Mucosa of rectum (tissue), 2 donors: ENCODE measurements around the gene TNP2.

Source experiments
- H3K27ac ChIP-seq, 2 donors: one replicate each; pipeline ENCODE4 v1.7.0; 2013; ENCODE audit warnings: inconsistent platforms in 2 of 2, low read depth in 2 of 2, low read length in 2 of 2
- H3K27me3 ChIP-seq, 2 donors: one replicate each; pipeline ENCODE4 v1.7.0; 2013; ENCODE audit warnings: low read length in 2 of 2; ENCODE audit not compliant: control insufficient read depth in 2 of 2, insufficient read depth in 2 of 2
- H3K36me3 ChIP-seq, 2 donors: one replicate each; pipeline ENCODE4 v1.7.0; 2013; ENCODE audit warnings: low read length in 2 of 2; ENCODE audit not compliant: control insufficient read depth in 2 of 2, insufficient read depth in 2 of 2
- H3K4me1 ChIP-seq, 2 donors: one replicate each; pipeline ENCODE4 v1.7.0; 2013; ENCODE audit warnings: low read length in 2 of 2, mild to moderate bottlenecking in 1 of 2; ENCODE audit not compliant: control insufficient read depth in 2 of 2, insufficient read depth in 2 of 2
- H3K4me3 ChIP-seq, 2 donors: one replicate each; pipeline ENCODE4 v1.7.0; 2013; ENCODE audit warnings: low read length in 2 of 2
- H3K9ac ChIP-seq, 2 donors: one replicate each; pipeline ENCODE4 v1.7.0; 2013; ENCODE audit warnings: low read length in 2 of 2, low read depth in 1 of 2, mild to moderate bottlenecking in 1 of 2
- H3K9me3 ChIP-seq, 2 donors: one replicate each; pipeline ENCODE4 v1.7.0; 2013; ENCODE audit warnings: low read length in 2 of 2; ENCODE audit not compliant: control insufficient read depth in 2 of 2
- donor health status: healthy.
- donor health status: Normal muscosa, but diverticular disease.

Gene TNP2

GRCh38 chr16:11254913-11255736 lies 14.0 kb downstream of the TNP2 start:
- Histone ChIP-seq H3K4me1 (peaks cover 31 to 35% of the 10 kb centered on the region in 2 donors), H3K9ac (peak overlapping the region; percentile 52 to 93), H3K9me3 (no peaks in the 10 kb centered on the region), H3K4me3 (peak overlapping the region; percentile 70 to 82), H3K27ac (peak overlapping the region; percentile 98), H3K36me3 (peaks cover 0 to 1% of the 10 kb centered on the region in 2 donors), H3K27me3 (no peaks in the 10 kb centered on the region)

- no peaks in the 10 kb centered on the region for H3K27me3 ChIP-seq
- peak overlapping the region; percentile 52 to 93 for H3K9ac ChIP-seq
- H3K4me1 ChIP-seq, result peaks cover 26 to 31% of the 10 kb centered on the region in 2 donors
- peak overlapping the region; percentile 98 for H3K27ac ChIP-seq
- peaks cover 0 to 1% of the 10 kb centered on the region in 2 donors for H3K36me3 ChIP-seq
- H3K4me3 ChIP-seq, result peak overlapping the region; percentile 70 to 82
- no peaks in the 10 kb centered on the region for H3K9me3 ChIP-seq
Observed at GRCh38 chr16:11253995-11254912, 14.9 kb downstream of the TNP2 start.

- no peaks in the 10 kb centered on the region for H3K9me3 ChIP-seq
- no peaks in the 10 kb centered on the region for H3K27me3 ChIP-seq
- peaks cover 20 to 21% of the 10 kb centered on the region in 2 donors for H3K4me1 ChIP-seq
- H3K27ac ChIP-seq, result peak overlapping the region; percentile 32 to 52
- H3K9ac ChIP-seq, result peak overlapping the region in 1 of 2 donors; percentile 13
- peak overlapping the region; percentile 70 to 82 for H3K4me3 ChIP-seq
- peaks cover 0 to 1% of the 10 kb centered on the region in 2 donors for H3K36me3 ChIP-seq
Observed at GRCh38 chr16:11253009-11253994, 15.8 kb downstream of the TNP2 start.

- Histone ChIP-seq H3K4me1 (peaks cover 17 to 19% of the 10 kb centered on the region in 2 donors), H3K27ac (no peak overlapping the region), H3K9ac (no peak overlapping the region), H3K27me3 (no peaks in the 10 kb centered on the region), H3K9me3 (no peaks in the 10 kb centered on the region), H3K36me3 (peaks cover 0 to 1% of the 10 kb centered on the region in 2 donors), H3K4me3 (peak overlapping the region in 1 of 2 donors; percentile 3)
Observed at GRCh38 chr16:11252482-11252931, 16.6 kb downstream of the TNP2 start.

- Histone ChIP-seq H3K36me3 (peaks cover 0 to 1% of the 10 kb centered on the region in 2 donors), H3K27ac (no peak overlapping the region), H3K27me3 (no peaks in the 10 kb centered on the region), H3K9ac (no peak overlapping the region), H3K9me3 (no peaks in the 10 kb centered on the region), H3K4me1 (peaks cover 10 to 12% of the 10 kb centered on the region in 2 donors), H3K4me3 (peak overlapping the region in 1 of 2 donors; percentile 3)
Observed at GRCh38 chr16:11251525-11252481, 17.3 kb downstream of the TNP2 start.

GRCh38 chr16:11250786-11251524 lies 18.2 kb downstream of the TNP2 start:
- H3K9me3 ChIP-seq, result no peaks in the 10 kb centered on the region
- H3K4me3 ChIP-seq, result no peak overlapping the region
- H3K9ac ChIP-seq, result no peak overlapping the region
- no peaks in the 10 kb centered on the region for H3K27me3 ChIP-seq
- peaks cover 8 to 11% of the 10 kb centered on the region in 2 donors for H3K4me1 ChIP-seq
- no peak overlapping the region for H3K27ac ChIP-seq
- peaks cover 0 to 1% of the 10 kb centered on the region in 2 donors for H3K36me3 ChIP-seq

- Histone ChIP-seq H3K36me3 (peaks cover 0 to 1% of the 10 kb centered on the region in 2 donors), H3K27me3 (no peaks in the 10 kb centered on the region), H3K9me3 (no peaks in the 10 kb centered on the region), H3K27ac (no peak overlapping the region), H3K4me3 (no peak overlapping the region), H3K9ac (no peak overlapping the region), H3K4me1 (peaks cover 8 to 11% of the 10 kb centered on the region in 2 donors)
Observed at GRCh38 chr16:11250091-11250785, 18.9 kb downstream of the TNP2 start.
